22Rv1 (cell line): ENCODE measurements around the gene CACNB2.

ENCODE experiments used
- H3K27ac ChIP-seq: fragments of 450-650 bp; 2 replicates; pipeline ENCODE4 v1.5.1; 2017
- CTCF ChIP-seq: fragments of 450-650 bp; IDR thresholded peaks from 2 replicates; pipeline ENCODE4 v1.5.1; 2017; ENCODE audit warnings: mild to moderate bottlenecking
- ZFX ChIP-seq: fragments of 450-650 bp; IDR thresholded peaks from 2 replicates; pipeline ENCODE4 v1.6.1; 2017; ENCODE audit warnings: antibody characterized with exemption, borderline replicate concordance

The CACNB2 gene

GRCh38 chr10:18306031-18306430 is 165.8 kb downstream of the CACNB2 start:
- no peak overlapping the region for H3K27ac ChIP-seq
- TF ChIP-seq CTCF: no peak

GRCh38 chr10:18308600-18308999 is 168.4 kb downstream of the CACNB2 start:
- no peak for TF ChIP-seq ZFX
- TF ChIP-seq CTCF: no peak
- no peak overlapping the region for H3K27ac ChIP-seq

GRCh38 chr10:18310761-18311160 is 170.5 kb downstream of the CACNB2 start:
- H3K27ac ChIP-seq: no peak overlapping the region
- TF ChIP-seq CTCF (no peak), ZFX (no peak)

GRCh38 chr10:18312374-18313139 is 172.3 kb downstream of the CACNB2 start:
- no peak overlapping the region for H3K27ac ChIP-seq
- TF ChIP-seq CTCF (peak; percentile 85), ZFX (no peak)

GRCh38 chr10:18313140-18313530 is 172.9 kb downstream of the CACNB2 start:
- 0 out of 2 replicates have a peak overlapping the region, but pooled peaks have one; percentile 2 for H3K27ac ChIP-seq
- TF ChIP-seq ZFX (no peak), CTCF (no peak)

GRCh38 chr10:18313626-18314025 is 173.4 kb downstream of the CACNB2 start:
- TF ChIP-seq ZFX (no peak), CTCF (no peak)
- H3K27ac ChIP-seq: 0 out of 2 replicates have a peak overlapping the region, but pooled peaks have one; percentile 2

GRCh38 chr10:18319628-18320027 is 179.4 kb downstream of the CACNB2 start:
- no peak overlapping the region for H3K27ac ChIP-seq
- TF ChIP-seq ZFX (no peak), CTCF (no peak)
